ENCODE results near the gene TRDN.
"Not testable (repeated sequence)": the region's sequence is repeated elsewhere in the genome, so short reads cannot be mapped to it uniquely, and the experiment has no call there.

TRDN gene

GRCh38 chr6:123233336-123233735 lies 403.4 kb downstream of the TRDN start:
- no peak for DNase-seq

GRCh38 chr6:123227789-123228188 lies 409.0 kb downstream of the TRDN start:
- not testable (repeated sequence) for DNase-seq

GRCh38 chr6:123226398-123226797 lies 410.4 kb downstream of the TRDN start:
- no peak for DNase-seq

- DNase-seq: no peak
Measured at GRCh38 chr6:123224077-123224476, 412.7 kb downstream of the TRDN start.

- DNase-seq: no peak
Measured at GRCh38 chr6:123223461-123223860, 413.3 kb downstream of the TRDN start.

GRCh38 chr6:123215211-123215610 lies 421.5 kb downstream of the TRDN start:
- DNase-seq: no peak

- no peak for DNase-seq
Measured at GRCh38 chr6:123214433-123214832, 422.3 kb downstream of the TRDN start.

GRCh38 chr6:123213921-123214320 lies 422.8 kb downstream of the TRDN start:
- DNase-seq: no peak

GRCh38 chr6:123211777-123212545 lies 424.8 kb downstream of the TRDN start:
- DNase-seq: no peak

GRCh38 chr6:123210645-123211044 lies 426.1 kb downstream of the TRDN start:
- DNase-seq: no peak

- no peak for DNase-seq
Measured at GRCh38 chr6:123207967-123208510, 428.7 kb downstream of the TRDN start.

- no peak for DNase-seq
Measured at GRCh38 chr6:123203928-123204327, 432.8 kb downstream of the TRDN start.

GRCh38 chr6:123201869-123202372 lies 434.8 kb downstream of the TRDN start:
- no peak for DNase-seq

- no peak for DNase-seq
Measured at GRCh38 chr6:123193298-123193697, 443.5 kb downstream of the TRDN start.

GRCh38 chr6:123189816-123190215 lies 446.9 kb downstream of the TRDN start:
- DNase-seq: no peak

- no peak for DNase-seq
Measured at GRCh38 chr6:123182998-123183397, 453.8 kb downstream of the TRDN start.

GRCh38 chr6:123176706-123177105 lies 460.0 kb downstream of the TRDN start:
- DNase-seq: no peak

GRCh38 chr6:123171341-123172115 lies 465.2 kb downstream of the TRDN start:
- no peak for DNase-seq

GRCh38 chr6:123169774-123170095 lies 467.0 kb downstream of the TRDN start:
- DNase-seq: no peak

GRCh38 chr6:123168892-123169773 lies 467.6 kb downstream of the TRDN start:
- no peak for DNase-seq

- no peak for DNase-seq
Measured at GRCh38 chr6:123168466-123168865, 468.3 kb downstream of the TRDN start.
